Activated T-cell treated with anti-CD3 and anti-CD28 coated beads, Interleukin-2, amount 50 U/mL, for 48 hours (primary cell): ENCODE results near the gene PLCXD3.

Source experiments
- DNase-seq, 2 experiments: peaks; one replicate each; pipeline ENCODE4 v3.0.0-alpha.2; 2020

Gene PLCXD3

GRCh38 chr5:41277476-41278245 is 232.7 kb downstream of the PLCXD3 start:
- DNase-seq: no peak

- DNase-seq: no peak
These were observed 234.4 kb downstream of the PLCXD3 start for GRCh38 chr5:41275813-41276512.

GRCh38 chr5:41270423-41271251 is 239.8 kb downstream of the PLCXD3 start:
- DNase-seq: no peak

GRCh38 chr5:41268894-41269293 is 241.5 kb downstream of the PLCXD3 start:
- no peak for DNase-seq

GRCh38 chr5:41266377-41266776 is 244.0 kb downstream of the PLCXD3 start:
- DNase-seq: no peak

- DNase-seq: no peak
These were observed 246.4 kb downstream of the PLCXD3 start for GRCh38 chr5:41264019-41264418.

- no peak for DNase-seq
These were observed 247.1 kb downstream of the PLCXD3 start for GRCh38 chr5:41263335-41263734.
